ENCODE data around the gene JAZF1.

The JAZF1 gene

GRCh38 chr7:28020302-28020940, 160.2 kb downstream of the JAZF1 start:
- H3K79me2 ChIP-seq (ENCODE audit: insufficient read depth, low read depth): no peaks in the 10 kb centered on the region
- no peaks in the 10 kb centered on the region for H3K36me3 ChIP-seq (ENCODE audit: insufficient read depth)
- H3K4me2 ChIP-seq: no peak overlapping the region
- no peak overlapping the region for H2AFZ ChIP-seq (ENCODE audit: low read depth)
- TF ChIP-seq CTCF (conservative IDR thresholded peaks at IDR 0.05; ENCODE audit: low read depth, low read length): peak; percentile 85
- H4K20me1 ChIP-seq (ENCODE audit: insufficient read depth): no peaks in the 10 kb centered on the region
- no peak overlapping the region for H3K27ac ChIP-seq
- H3K4me3 ChIP-seq (IDR thresholded peaks at IDR 0.05; ENCODE audit: insufficient read depth, low read depth, low read length): no peak overlapping the region
- no peak overlapping the region for H3K9ac ChIP-seq
- H3K27me3 ChIP-seq (ENCODE audit: insufficient read depth, low read depth): no peaks in the 10 kb centered on the region
- H3K4me1 ChIP-seq (ENCODE audit: low read depth, poor library complexity, severe bottlenecking): no peaks in the 10 kb centered on the region

- H4K20me1 ChIP-seq (ENCODE audit: insufficient read depth): no peaks in the 10 kb centered on the region
- TF ChIP-seq CTCF (conservative IDR thresholded peaks at IDR 0.05; ENCODE audit: low read depth, low read length): no peak
- H3K4me2 ChIP-seq: no peak overlapping the region
- no peak overlapping the region for H3K9ac ChIP-seq
- H2AFZ ChIP-seq (ENCODE audit: low read depth): no peak overlapping the region
- H3K36me3 ChIP-seq (ENCODE audit: insufficient read depth): no peaks in the 10 kb centered on the region
- H3K4me1 ChIP-seq (ENCODE audit: low read depth, poor library complexity, severe bottlenecking): no peaks in the 10 kb centered on the region
- no peaks in the 10 kb centered on the region for H3K27me3 ChIP-seq (ENCODE audit: insufficient read depth, low read depth)
- no peak overlapping the region for H3K27ac ChIP-seq
- H3K79me2 ChIP-seq (ENCODE audit: insufficient read depth, low read depth): no peaks in the 10 kb centered on the region
- H3K4me3 ChIP-seq (IDR thresholded peaks at IDR 0.05; ENCODE audit: insufficient read depth, low read depth, low read length): no peak overlapping the region
Measured at GRCh38 chr7:28018856-28019465, 161.6 kb downstream of the JAZF1 start.

- Histone ChIP-seq H3K9ac (no peak overlapping the region), H3K36me3 (ENCODE audit: insufficient read depth) (no peaks in the 10 kb centered on the region), H3K27me3 (ENCODE audit: insufficient read depth, low read depth) (no peaks in the 10 kb centered on the region), H2AFZ (ENCODE audit: low read depth) (no peak overlapping the region), H3K4me1 (ENCODE audit: low read depth, poor library complexity, severe bottlenecking) (no peaks in the 10 kb centered on the region), H3K4me2 (no peak overlapping the region), H4K20me1 (ENCODE audit: insufficient read depth) (no peaks in the 10 kb centered on the region), H3K4me3 (IDR thresholded peaks at IDR 0.05; ENCODE audit: insufficient read depth, low read depth, low read length) (no peak overlapping the region), H3K27ac (no peak overlapping the region), H3K79me2 (ENCODE audit: insufficient read depth, low read depth) (no peaks in the 10 kb centered on the region)
- TF ChIP-seq CTCF (conservative IDR thresholded peaks at IDR 0.05; ENCODE audit: low read depth, low read length): no peak
Measured at GRCh38 chr7:28018446-28018845, 162.1 kb downstream of the JAZF1 start.

GRCh38 chr7:28018020-28018419, 162.6 kb downstream of the JAZF1 start:
- no peaks in the 10 kb centered on the region for H3K79me2 ChIP-seq (ENCODE audit: insufficient read depth, low read depth)
- no peaks in the 10 kb centered on the region for H3K27me3 ChIP-seq (ENCODE audit: insufficient read depth, low read depth)
- no peak overlapping the region for H3K4me3 ChIP-seq (IDR thresholded peaks at IDR 0.05; ENCODE audit: insufficient read depth, low read depth, low read length)
- no peaks in the 10 kb centered on the region for H3K36me3 ChIP-seq (ENCODE audit: insufficient read depth)
- no peak overlapping the region for H2AFZ ChIP-seq (ENCODE audit: low read depth)
- TF ChIP-seq CTCF (conservative IDR thresholded peaks at IDR 0.05; ENCODE audit: low read depth, low read length): no peak
- no peaks in the 10 kb centered on the region for H3K4me1 ChIP-seq (ENCODE audit: low read depth, poor library complexity, severe bottlenecking)
- no peaks in the 10 kb centered on the region for H4K20me1 ChIP-seq (ENCODE audit: insufficient read depth)
- H3K4me2 ChIP-seq: no peak overlapping the region
- H3K9ac ChIP-seq: no peak overlapping the region
- H3K27ac ChIP-seq: no peak overlapping the region
